Vagina (tissue), 2 donors: ENCODE measurements around the gene GATA6. TPM values are rescaled to one million over a fixed set of nuclear protein-coding genes. Genes with fewer than 3 reads are reported as not detected.

ENCODE experiments used
- DNase-seq, 2 donors: peaks; one replicate each; pipeline ENCODE4 v3.0.0-alpha.2; 2017; ENCODE audit errors: extremely low spot score in 2 of 2
- H3K27ac ChIP-seq: fragments of 200-600 bp; sonication (generic); one replicate; pipeline ENCODE4 v1.5.1; 2019
- H3K27me3 ChIP-seq: fragments of 200-600 bp; sonication (generic); one replicate; pipeline ENCODE4 v1.5.1; 2019
- H3K36me3 ChIP-seq, 2 donors: fragments of 200-600 bp; sonication (generic); one replicate each; pipeline ENCODE4 v1.5.1; 2017 to 2019
- H3K4me1 ChIP-seq: fragments of 200-600 bp; sonication (generic); one replicate; pipeline ENCODE4 v1.5.1; 2019
- H3K4me3 ChIP-seq, 2 donors: fragments of 200-600 bp; sonication (generic); 1 replicate in 1 of 2; 2 replicates in 1 of 2; pipeline ENCODE4 v1.5.1; 2016 to 2019
- H3K9me3 ChIP-seq: fragments of 200-600 bp; sonication (generic); one replicate; pipeline ENCODE4 v1.5.1; 2019
- POLR2A ChIP-seq, 2 donors: fragments of 450-650 bp; IDR thresholded peaks; one replicate each; pipeline ENCODE4 v1.6.1; 2017; ENCODE audit warnings: antibody characterized with exemption in 2 of 2, mild to moderate bottlenecking in 2 of 2, moderate library complexity in 2 of 2
- POLR2AphosphoS5 ChIP-seq, 2 donors: sonication (generic); formaldehyde crosslinking; IDR thresholded peaks; one replicate each; pipeline ENCODE4 v1.9.0; 2017; ENCODE audit warnings: antibody characterized with exemption in 2 of 2, mild to moderate bottlenecking in 2 of 2, low read depth in 1 of 2; ENCODE audit not compliant: insufficient read depth in 1 of 2
- intact Hi-C: fragments of 100-400 bp; cut with DNase I; formaldehyde crosslinking; loops from one replicate; pipeline ENCODE4 v1.15.1; 2023
- total RNA-seq: library from RNA; depleted of rRNA; stranded (reverse); fragments of >200 nt; gene quantifications from one replicate; pipeline ENCODE4 v1.2.3, GENCODE V29; 2016
- TF ChIP-seq, protein P1 (sequence below), 3 experiments: fragments of 450-650 bp in 2 of 3; fragments of 200-600 bp in 1 of 3; sonication (generic) in 1 of 3; IDR thresholded peaks; one replicate each; pipeline ENCODE4 v1.5.1; 2017 to 2019; ENCODE audit warnings: antibody characterized with exemption in 3 of 3, mild to moderate bottlenecking in 2 of 3, moderate library complexity in 2 of 3

The GATA6 gene
- total RNA-seq, 1 donor from 2014 or later: 9.8 TPM

DNA sequence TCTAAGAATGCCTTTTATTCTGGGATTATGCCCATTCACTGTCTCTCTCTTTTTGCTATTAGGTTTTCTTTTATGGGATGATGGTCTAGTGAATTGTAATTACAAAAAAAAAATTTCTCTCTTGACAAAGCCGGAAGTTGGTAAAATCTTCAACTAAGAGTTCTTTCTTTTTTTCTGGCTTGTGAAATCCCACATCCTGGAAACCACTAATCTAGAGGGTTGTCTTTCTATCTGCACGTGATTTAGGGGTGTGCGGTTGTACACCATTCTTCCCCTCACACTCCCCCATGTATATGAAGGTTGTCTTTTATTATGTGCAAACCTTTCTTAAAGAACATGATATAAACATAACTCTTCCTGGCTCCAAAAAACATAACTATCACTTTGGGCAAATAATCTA is 52.0 kb downstream of the GATA6 start:
- TF ChIP-seq POLR2A (IDR thresholded peaks at IDR 0.05) (no peak), POLR2AphosphoS5 (IDR thresholded peaks at IDR 0.05; ENCODE audit: insufficient read depth in 1 of 2, low read depth in 1 of 2) (no peak)
- TF ChIP-seq, protein P1, sequence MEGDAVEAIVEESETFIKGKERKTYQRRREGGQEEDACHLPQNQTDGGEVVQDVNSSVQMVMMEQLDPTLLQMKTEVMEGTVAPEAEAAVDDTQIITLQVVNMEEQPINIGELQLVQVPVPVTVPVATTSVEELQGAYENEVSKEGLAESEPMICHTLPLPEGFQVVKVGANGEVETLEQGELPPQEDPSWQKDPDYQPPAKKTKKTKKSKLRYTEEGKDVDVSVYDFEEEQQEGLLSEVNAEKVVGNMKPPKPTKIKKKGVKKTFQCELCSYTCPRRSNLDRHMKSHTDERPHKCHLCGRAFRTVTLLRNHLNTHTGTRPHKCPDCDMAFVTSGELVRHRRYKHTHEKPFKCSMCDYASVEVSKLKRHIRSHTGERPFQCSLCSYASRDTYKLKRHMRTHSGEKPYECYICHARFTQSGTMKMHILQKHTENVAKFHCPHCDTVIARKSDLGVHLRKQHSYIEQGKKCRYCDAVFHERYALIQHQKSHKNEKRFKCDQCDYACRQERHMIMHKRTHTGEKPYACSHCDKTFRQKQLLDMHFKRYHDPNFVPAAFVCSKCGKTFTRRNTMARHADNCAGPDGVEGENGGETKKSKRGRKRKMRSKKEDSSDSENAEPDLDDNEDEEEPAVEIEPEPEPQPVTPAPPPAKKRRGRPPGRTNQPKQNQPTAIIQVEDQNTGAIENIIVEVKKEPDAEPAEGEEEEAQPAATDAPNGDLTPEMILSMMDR (IDR thresholded peaks at IDR 0.05): no peak
- H3K4me1 ChIP-seq: no peaks in the 10 kb centered on the region
- H3K36me3 ChIP-seq: no peaks in the 10 kb centered on the region
- no peaks in the 10 kb centered on the region for H3K27me3 ChIP-seq
- DNase-seq: no peak
- no peaks in the 10 kb centered on the region for H3K9me3 ChIP-seq
- H3K27ac ChIP-seq: no peak overlapping the region
- H3K4me3 ChIP-seq: no peak overlapping the region
- intact Hi-C loops: no loop called here

DNA sequence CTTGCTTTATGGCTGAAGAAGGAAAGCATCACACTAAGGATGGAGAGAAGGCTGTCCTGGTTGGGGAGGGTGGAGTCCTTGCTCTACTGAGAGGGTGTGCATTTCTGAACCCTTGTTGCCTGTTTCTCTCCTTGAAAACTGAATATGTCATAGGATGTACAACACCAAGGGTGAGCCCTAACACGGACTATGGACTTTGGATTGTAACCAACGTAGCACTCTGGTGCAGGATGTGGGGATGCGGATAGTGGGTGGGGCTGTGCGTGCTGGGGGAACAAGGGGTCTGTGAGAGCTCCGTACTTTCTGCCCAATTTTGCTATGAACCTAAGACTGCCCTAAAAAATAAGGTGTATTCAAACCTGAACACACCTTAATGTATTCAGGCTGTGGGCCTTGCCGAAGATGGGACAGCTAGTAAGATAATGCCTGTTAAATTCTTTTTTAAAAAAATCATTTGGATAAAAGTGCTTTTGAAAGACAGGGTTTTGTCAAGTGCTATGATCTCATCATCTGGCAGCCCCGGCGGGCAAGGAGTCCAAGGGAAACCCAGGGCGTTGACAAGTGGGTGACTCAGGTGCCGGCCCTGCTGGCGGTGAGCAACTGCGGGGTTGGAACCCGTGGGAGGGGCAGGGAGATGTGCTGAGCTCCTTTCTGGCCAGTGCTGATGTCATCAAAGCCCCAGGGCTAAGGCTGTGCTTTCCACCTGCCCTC is 54.0 kb downstream of the GATA6 start:
- intact Hi-C loops: no loop called here
- TF ChIP-seq, protein P1 (IDR thresholded peaks at IDR 0.05): no peak
- TF ChIP-seq POLR2AphosphoS5 (IDR thresholded peaks at IDR 0.05; ENCODE audit: insufficient read depth in 1 of 2, low read depth in 1 of 2) (peak; percentile 15 to 65), POLR2A (IDR thresholded peaks at IDR 0.05) (no peak)
- DNase-seq: no peak

DNA sequence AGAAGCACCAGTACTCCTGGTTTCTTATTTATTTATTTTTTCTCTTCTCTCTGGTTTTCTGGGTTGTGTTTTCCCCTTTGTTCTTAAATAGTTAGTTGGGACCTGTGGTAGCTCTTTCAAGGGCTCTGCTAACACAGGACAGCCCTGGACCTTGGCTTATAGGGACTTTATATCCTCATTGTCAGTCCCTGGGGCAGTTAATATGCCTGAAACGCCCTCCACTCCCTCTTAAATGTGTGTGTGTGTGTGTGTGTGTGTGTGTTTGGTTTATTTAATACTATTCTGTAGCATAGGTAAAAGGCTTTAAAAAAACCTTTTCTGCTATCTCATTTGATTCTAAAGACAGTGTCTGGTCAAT is 54.6 kb downstream of the GATA6 start:
- no peak overlapping the region for H3K27ac ChIP-seq
- DNase-seq: no peak
- H3K4me3 ChIP-seq: no peak overlapping the region
- H3K36me3 ChIP-seq: no peaks in the 10 kb centered on the region
- intact Hi-C loops: no loop called here
- H3K27me3 ChIP-seq: no peaks in the 10 kb centered on the region
- H3K4me1 ChIP-seq: no peaks in the 10 kb centered on the region
- TF ChIP-seq, protein P1 (IDR thresholded peaks at IDR 0.05): no peak
- no peaks in the 10 kb centered on the region for H3K9me3 ChIP-seq

More for the DNA sequence above, 54.0 kb downstream of the GATA6 start:
- Histone ChIP-seq H3K4me1 (no peaks in the 10 kb centered on the region), H3K4me3 (no peak overlapping the region), H3K9me3 (no peaks in the 10 kb centered on the region), H3K27ac (no peak overlapping the region), H3K27me3 (no peaks in the 10 kb centered on the region), H3K36me3 (no peaks in the 10 kb centered on the region)

DNA sequence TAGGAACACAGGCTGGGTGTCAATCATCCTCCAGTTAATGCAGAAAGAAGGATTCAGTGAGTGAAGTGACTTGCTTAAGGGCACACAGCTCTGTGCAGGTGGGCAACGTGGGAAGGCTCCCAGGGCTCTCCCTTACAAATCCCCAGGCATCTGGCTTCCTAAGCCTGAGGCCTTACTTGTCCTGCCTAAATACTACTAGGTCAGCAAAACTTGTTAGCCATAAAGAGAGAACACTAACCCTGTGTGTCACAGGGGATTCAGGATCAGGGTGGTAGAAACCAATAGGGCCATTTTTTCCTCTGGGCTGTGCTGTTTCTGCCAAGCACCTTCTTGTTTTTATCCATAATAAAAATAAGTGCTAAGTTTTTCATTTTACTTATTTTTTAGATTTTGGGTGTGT is 55.0 kb downstream of the GATA6 start:
- intact Hi-C loops: no loop called here
- no peaks in the 10 kb centered on the region for H3K4me1 ChIP-seq
- no peak overlapping the region for H3K27ac ChIP-seq
- no peaks in the 10 kb centered on the region for H3K9me3 ChIP-seq
- H3K4me3 ChIP-seq: no peak overlapping the region
- H3K27me3 ChIP-seq: no peaks in the 10 kb centered on the region
- no peak for DNase-seq
- H3K36me3 ChIP-seq: no peaks in the 10 kb centered on the region
- TF ChIP-seq POLR2AphosphoS5 (IDR thresholded peaks at IDR 0.05; ENCODE audit: insufficient read depth in 1 of 2, low read depth in 1 of 2) (no peak), POLR2A (IDR thresholded peaks at IDR 0.05) (no peak)
- TF ChIP-seq, protein P1 (IDR thresholded peaks at IDR 0.05): no peak

DNA sequence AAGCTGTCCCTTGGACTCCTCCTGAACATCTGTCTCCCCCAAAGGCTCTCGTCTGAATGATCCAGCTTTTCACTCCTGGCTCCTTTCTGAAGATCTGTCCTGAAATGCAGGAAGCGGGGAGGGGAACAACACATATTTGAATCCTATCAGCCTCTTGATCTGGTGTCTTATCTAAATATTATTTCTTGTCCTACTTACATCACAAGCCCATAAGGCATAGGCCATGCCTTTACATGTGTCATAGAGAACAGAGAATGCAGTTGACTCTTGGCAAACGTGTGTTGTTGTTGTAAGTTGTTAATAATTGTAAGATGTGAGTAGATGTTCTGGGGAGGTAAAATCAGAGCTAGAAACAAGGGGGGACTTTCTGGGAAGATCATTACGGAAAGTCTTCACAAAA is 57.4 kb downstream of the GATA6 start:
- DNase-seq: no peak
- no peak for TF ChIP-seq POLR2AphosphoS5 (IDR thresholded peaks at IDR 0.05; ENCODE audit: insufficient read depth in 1 of 2, low read depth in 1 of 2)
- TF ChIP-seq, protein P1 (IDR thresholded peaks at IDR 0.05): no peak
- TF ChIP-seq POLR2A (IDR thresholded peaks at IDR 0.05): no peak
- no peak overlapping the region for H3K27ac ChIP-seq
- intact Hi-C loops: no loop called here
- H3K9me3 ChIP-seq: no peaks in the 10 kb centered on the region
- H3K27me3 ChIP-seq: no peaks in the 10 kb centered on the region
- H3K4me3 ChIP-seq: no peak overlapping the region
- H3K36me3 ChIP-seq: no peaks in the 10 kb centered on the region
- H3K4me1 ChIP-seq: no peaks in the 10 kb centered on the region
